Measurements from ENCODE around the gene SF3A1. TPM values are rescaled to one million over a fixed set of nuclear protein-coding genes. Genes with fewer than 3 reads are reported as not detected.
A peak's percentile ranks its signal among the peaks of the same experiment; 100 is the strongest.

Gene SF3A1
- total and polyA plus RNA-seq, 9 of the 15 experiments (the other 6 are each of a cell fraction or from before 2014, with no cell fraction given), result 6.7 to 228 (median 13.0) TPM

DNA sequence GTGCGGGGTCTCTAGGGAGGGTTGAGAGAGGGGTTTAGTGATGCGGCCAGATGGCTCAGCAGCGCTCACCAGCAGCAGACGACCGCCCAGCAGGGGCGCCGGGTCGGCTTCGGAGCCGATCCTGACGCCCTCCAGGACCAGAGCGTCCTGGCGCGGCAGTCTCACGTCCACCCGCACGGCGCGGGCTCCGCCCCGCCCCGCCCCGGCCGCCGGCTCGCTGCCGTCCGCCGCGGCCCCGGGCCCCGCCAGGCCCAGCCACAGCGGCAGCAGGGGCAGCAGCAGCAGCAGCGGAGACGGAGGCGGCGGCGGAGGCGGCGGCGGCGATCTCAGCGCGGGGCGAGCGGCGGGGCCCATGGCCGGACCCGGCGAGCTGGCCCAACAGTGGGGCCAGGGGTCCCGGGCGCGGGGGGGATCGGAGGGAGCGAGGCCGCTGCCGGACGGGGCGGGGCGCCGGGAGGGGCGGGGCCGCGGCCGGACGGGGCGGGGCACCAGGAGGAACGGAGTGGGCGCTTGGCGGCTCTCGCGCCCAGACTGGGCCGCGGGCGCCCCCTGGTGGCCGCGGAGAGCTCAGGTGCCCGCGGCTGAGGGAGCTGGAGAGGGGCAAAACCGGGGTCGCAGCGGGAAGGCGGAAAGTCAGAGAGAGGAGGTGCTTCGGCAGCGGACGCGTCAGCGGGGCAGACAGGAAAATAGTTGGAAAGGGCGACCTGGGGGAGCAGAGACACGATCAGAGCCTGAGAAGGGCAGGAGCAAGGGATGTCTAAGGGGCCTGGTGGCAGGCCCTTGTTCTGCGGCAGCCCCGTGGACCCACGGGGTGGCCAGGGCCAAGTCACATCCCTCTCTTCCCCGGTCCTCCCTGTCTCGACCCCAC lies 30.5 kb upstream of the SF3A1 start, which contains the start of gene RNF215:
RNF215 (minus strand) TSS at position 452 of the 868 bp plus-strand sequence; CDS start at position 354, 98 bp downstream.
- in situ Hi-C loops (cut with MboI) (loop anchor here (25.0 kb wide), 1 partner anchor 275 kb away; no protein-coding TSS in a partner anchor), intact Hi-C loops (cut with micrococcal nuclease) (loop anchor here (1.0 to 5.0 kb wide), 2 partner anchors 100 to 280 kb away; no protein-coding TSS in a partner anchor)
- H4K20me1 ChIP-seq (replicated peaks; ENCODE audit: control insufficient read depth, insufficient read depth, low read length), result no peaks in the 10 kb centered on the region
- CTCF ChIA-PET (ENCODE audit: low intra/inter-chr PET ratio), result interaction anchor here (1.2 to 2.4 kb wide), 3 partner anchors 98 to 124 kb away, joined by 7 to 31 read pairs (median 16); no protein-coding TSS in a partner anchor
- POLR2A ChIA-PET, result interaction anchor here (0.9 kb wide), 1 partner anchor 124 kb away, joined by 3 read pairs; no protein-coding TSS in a partner anchor
- no peak within 1 kb of the TSS for H3K27ac ChIP-seq (ENCODE audit: extremely low read depth, low read depth, low read length)
- ATAC-seq (peak; percentile 88), DNase-seq (ENCODE audit: extremely low read depth in 1 of 4, low spot score in 3 of 4) (peak; percentile 82 to 93 (median 91)), FAIRE-seq (no peak)
- H3K4me3 ChIP-seq, result peak within 1 kb of the TSS; percentile 48
- peak within 1 kb of the TSS; percentile 73 for H3K4me2 ChIP-seq (ENCODE audit: insufficient read depth, low read length)
- peak within 1 kb of the TSS; percentile 44 to 90; a peak in 3 of 4 replicates for H3K9ac ChIP-seq (ENCODE audit: insufficient read depth in 1 of 2, low read depth in 2 of 2, low read length in 2 of 2)
- no peaks in the 10 kb centered on the region for H3K27me3 ChIP-seq (ENCODE audit: control insufficient read depth in 2 of 2, insufficient read depth in 2 of 2, low read length in 2 of 2)
- no TSS peak for BruUV-seq (replicated peaks)
- H3K79me2 ChIP-seq (ENCODE audit: control insufficient read depth, insufficient read depth, low read length), result no peaks in the 10 kb centered on the region
- 0% methylated on average over 5 of the region's 95 CpGs for WGBS (ENCODE audit: insufficient coverage, low coverage, missing lambda C conversion rate)
- peaks cover 8% of the 10 kb centered on the region; the same call in 1 of the 2 replicates for H3K9me3 ChIP-seq (replicated peaks; ENCODE audit: control insufficient read depth, insufficient read depth, low read depth, low read length)
- no peaks in the 10 kb centered on the region for H3K9me1 ChIP-seq (ENCODE audit: control insufficient read depth, insufficient read depth, low read length)
- no peaks in the 10 kb centered on the region for H3K36me3 ChIP-seq (ENCODE audit: control insufficient read depth, insufficient read depth, low read length)
- H2AFZ ChIP-seq (ENCODE audit: low read depth, low read length), result peak within 1 kb of the TSS; percentile 87
- peaks cover 12 to 25% of the 10 kb centered on the region in 2 experiments; a peak in 4 of 5 replicates for H3K4me1 ChIP-seq (replicated peaks in 1 of 2; ENCODE audit: control insufficient read depth in 2 of 2, insufficient read depth in 2 of 2, low read length in 2 of 2)
- TF ChIP-seq, protein P1, sequence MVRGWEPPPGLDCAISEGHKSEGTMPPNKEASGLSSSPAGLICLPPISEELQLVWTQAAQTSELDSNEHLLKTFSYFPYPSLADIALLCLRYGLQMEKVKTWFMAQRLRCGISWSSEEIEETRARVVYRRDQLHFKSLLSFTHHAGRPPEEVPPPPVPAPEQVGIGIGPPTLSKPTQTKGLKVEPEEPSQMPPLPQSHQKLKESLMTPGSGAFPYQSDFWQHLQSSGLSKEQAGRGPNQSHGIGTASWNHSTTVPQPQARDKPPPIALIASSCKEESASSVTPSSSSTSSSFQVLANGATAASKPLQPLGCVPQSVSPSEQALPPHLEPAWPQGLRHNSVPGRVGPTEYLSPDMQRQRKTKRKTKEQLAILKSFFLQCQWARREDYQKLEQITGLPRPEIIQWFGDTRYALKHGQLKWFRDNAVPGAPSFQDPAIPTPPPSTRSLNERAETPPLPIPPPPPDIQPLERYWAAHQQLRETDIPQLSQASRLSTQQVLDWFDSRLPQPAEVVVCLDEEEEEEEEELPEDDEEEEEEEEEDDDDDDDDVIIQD (CRISPR knock-in tag; IDR thresholded peaks at IDR 0.05), result no peak
- TF ChIP-seq KDM1A (IDR thresholded peaks at IDR 0.05) (no peak), ZNF263 (CRISPR knock-in tag; IDR thresholded peaks at IDR 0.05; ENCODE audit: borderline replicate concordance) (0 out of 2 replicates have a peak, but pooled peaks have one; percentile 29), RBM15 (IDR thresholded peaks at IDR 0.05; ENCODE audit: insufficient read depth, low read length) (no peak), ARID2 (IDR thresholded peaks at IDR 0.05) (peak; percentile 38; the same call in 1 of the 2 replicates), GABPA (tag; conservative IDR thresholded peaks at IDR 0.05; ENCODE audit: low read depth) (peak; percentile 42; the same call in 1 of the 2 replicates), ZNF354B (CRISPR knock-in tag; IDR thresholded peaks at IDR 0.05) (no peak), ZNF830 (CRISPR knock-in tag; IDR thresholded peaks at IDR 0.05) (no peak), RB1 (IDR thresholded peaks at IDR 0.05; ENCODE audit: low read depth) (peak; percentile 32; the same call in 1 of the 2 replicates), ETV1 (tag; conservative IDR thresholded peaks at IDR 0.05; ENCODE audit: low read depth) (no peak), SMC3 (conservative IDR thresholded peaks at IDR 0.05; ENCODE audit: insufficient read depth, low read depth, low read length) (peak; percentile 81), ZBTB7A (IDR thresholded peaks at IDR 0.05; ENCODE audit: borderline replicate concordance, control insufficient read depth, low read depth, low read length) (peak; percentile 95), KLF6 (CRISPR knock-in tag; IDR thresholded peaks at IDR 0.05; ENCODE audit: borderline replicate concordance) (no peak), NONO (IDR thresholded peaks at IDR 0.05; ENCODE audit: low read depth in 2 of 2, low read length in 1 of 2) (0 out of 4 replicates have a peak, but pooled peaks of 1 of the 2 experiments have one; percentile 51), RAD21 (CRISPR knock-in tag; conservative IDR thresholded peaks at IDR 0.05 in 1 of 2, IDR thresholded peaks at IDR 0.05 in 1 of 2) (peak; percentile 66 to 75)
- TF ChIP-seq, protein P2, sequence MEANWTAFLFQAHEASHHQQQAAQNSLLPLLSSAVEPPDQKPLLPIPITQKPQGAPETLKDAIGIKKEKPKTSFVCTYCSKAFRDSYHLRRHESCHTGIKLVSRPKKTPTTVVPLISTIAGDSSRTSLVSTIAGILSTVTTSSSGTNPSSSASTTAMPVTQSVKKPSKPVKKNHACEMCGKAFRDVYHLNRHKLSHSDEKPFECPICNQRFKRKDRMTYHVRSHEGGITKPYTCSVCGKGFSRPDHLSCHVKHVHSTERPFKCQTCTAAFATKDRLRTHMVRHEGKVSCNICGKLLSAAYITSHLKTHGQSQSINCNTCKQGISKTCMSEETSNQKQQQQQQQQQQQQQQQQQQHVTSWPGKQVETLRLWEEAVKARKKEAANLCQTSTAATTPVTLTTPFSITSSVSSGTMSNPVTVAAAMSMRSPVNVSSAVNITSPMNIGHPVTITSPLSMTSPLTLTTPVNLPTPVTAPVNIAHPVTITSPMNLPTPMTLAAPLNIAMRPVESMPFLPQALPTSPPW (CRISPR knock-in tag; IDR thresholded peaks at IDR 0.05), result peak; percentile 76

All from K562 (cell line).